Lower lobe of right lung (tissue), 2 donors: ENCODE measurements around the gene OLR1. TPM values are rescaled to one million over a fixed set of nuclear protein-coding genes. Genes with fewer than 3 reads are reported as not detected.

Source experiments
- ATAC-seq, 2 donors: fragments of 200-7000 bp; cut with Tn5 transposase; one replicate each; pipeline ENCODE4 v1.9.1; 2020 to 2022; ENCODE audit warnings: mild to moderate bottlenecking in 2 of 2, moderate library complexity in 2 of 2
- DNase-seq: peaks from one replicate; pipeline ENCODE4 v3.0.0-alpha.2; 2020
- H3K27ac ChIP-seq: fragments of 200-600 bp; one replicate; pipeline ENCODE4 v1.8.0; 2022
- H3K27me3 ChIP-seq: fragments of 200-600 bp; one replicate; pipeline ENCODE4 v1.8.0; 2022; ENCODE audit warnings: low read depth
- H3K36me3 ChIP-seq: fragments of 200-600 bp; one replicate; pipeline ENCODE4 v1.8.0; 2022; ENCODE audit warnings: mild to moderate bottlenecking
- H3K4me1 ChIP-seq: fragments of 200-600 bp; one replicate; pipeline ENCODE4 v1.8.0; 2022
- H3K4me3 ChIP-seq: fragments of 200-600 bp; one replicate; pipeline ENCODE4 v1.8.0; 2022; ENCODE audit warnings: mild to moderate bottlenecking
- H3K9me3 ChIP-seq: fragments of 200-600 bp; one replicate; pipeline ENCODE4 v1.8.0; 2022
- CTCF ChIP-seq: fragments of 200-600 bp; IDR thresholded peaks from one replicate; pipeline ENCODE4 v1.8.0; 2022; ENCODE audit warnings: antibody characterized with exemption, mild to moderate bottlenecking
- intact Hi-C: fragments of 100-400 bp; cut with DNase I; formaldehyde crosslinking; loops from one replicate; pipeline ENCODE4 v1.11.0; 2022
- total RNA-seq: library from RNA; stranded (reverse); fragmentation: NEBNext Ultra II Directional; extraction: Animal tissue kit (Norgen Biotek cat#: 25700); gene quantifications from one replicate; pipeline ENCODE4 v1.2.1, GENCODE V29; 2021
- donor health status: DM: no; HTN: yes; CAD: no; lungs with severe emphysema.

The OLR1 gene
- total RNA-seq, 1 donor from 2014 or later: 172 TPM

- ATAC-seq (no peak), DNase-seq (no peak)
- peak overlapping the region; percentile 73 for H3K27ac ChIP-seq
- peak overlapping the region; percentile 35 for H3K4me3 ChIP-seq
- no peaks in the 10 kb centered on the region for H3K9me3 ChIP-seq
- no peak for TF ChIP-seq CTCF
- no peaks in the 10 kb centered on the region for H3K27me3 ChIP-seq
- H3K4me1 ChIP-seq: no peaks in the 10 kb centered on the region
- H3K36me3 ChIP-seq: no peaks in the 10 kb centered on the region
- intact Hi-C loops: no loop called here
Measured at GRCh38 chr12:10165421-10165820, 6.5 kb downstream of the OLR1 start.

- Histone ChIP-seq H3K36me3 (no peaks in the 10 kb centered on the region), H3K27me3 (no peaks in the 10 kb centered on the region), H3K27ac (no peak overlapping the region), H3K9me3 (no peaks in the 10 kb centered on the region), H3K4me3 (no peak overlapping the region), H3K4me1 (no peaks in the 10 kb centered on the region)
- no peak for TF ChIP-seq CTCF
- ATAC-seq: no peak
- intact Hi-C loops: no loop called here
- DNase-seq: no peak
Measured at GRCh38 chr12:10163084-10163483, 8.8 kb downstream of the OLR1 start.

- Histone ChIP-seq H3K4me1 (no peaks in the 10 kb centered on the region), H3K9me3 (no peaks in the 10 kb centered on the region), H3K4me3 (no peak overlapping the region), H3K36me3 (no peaks in the 10 kb centered on the region), H3K27ac (no peak overlapping the region), H3K27me3 (no peaks in the 10 kb centered on the region)
- peak in 1 of 2 donors; percentile 26 for ATAC-seq
- intact Hi-C loops: no loop called here
- DNase-seq: no peak
- no peak for TF ChIP-seq CTCF
Measured at GRCh38 chr12:10160617-10161385, 11.1 kb downstream of the OLR1 start.

- Histone ChIP-seq H3K27me3 (no peaks in the 10 kb centered on the region), H3K4me3 (no peak overlapping the region), H3K36me3 (no peaks in the 10 kb centered on the region), H3K27ac (no peak overlapping the region), H3K4me1 (no peaks in the 10 kb centered on the region), H3K9me3 (no peaks in the 10 kb centered on the region)
- TF ChIP-seq CTCF: no peak
- intact Hi-C loops: no loop called here
- ATAC-seq (no peak), DNase-seq (no peak)
Measured at GRCh38 chr12:10159280-10159679, 12.7 kb downstream of the OLR1 start.

GRCh38 chr12:10158406-10158805 lies 13.5 kb downstream of the OLR1 start:
- TF ChIP-seq CTCF: no peak
- ATAC-seq: no peak
- H3K4me3 ChIP-seq: no peak overlapping the region
- no peaks in the 10 kb centered on the region for H3K27me3 ChIP-seq
- H3K27ac ChIP-seq: no peak overlapping the region
- intact Hi-C loops: no loop called here
- no peaks in the 10 kb centered on the region for H3K9me3 ChIP-seq
- no peaks in the 10 kb centered on the region for H3K4me1 ChIP-seq
- H3K36me3 ChIP-seq: no peaks in the 10 kb centered on the region
- DNase-seq: no peak
